Measurements from ENCODE around the gene IL22RA1. TPM values are rescaled to one million over a fixed set of nuclear protein-coding genes. Genes with fewer than 3 reads are reported as not detected.

Gene IL22RA1
- total RNA-seq, 2 experiments from 2014 or later, result not detected

DNA sequence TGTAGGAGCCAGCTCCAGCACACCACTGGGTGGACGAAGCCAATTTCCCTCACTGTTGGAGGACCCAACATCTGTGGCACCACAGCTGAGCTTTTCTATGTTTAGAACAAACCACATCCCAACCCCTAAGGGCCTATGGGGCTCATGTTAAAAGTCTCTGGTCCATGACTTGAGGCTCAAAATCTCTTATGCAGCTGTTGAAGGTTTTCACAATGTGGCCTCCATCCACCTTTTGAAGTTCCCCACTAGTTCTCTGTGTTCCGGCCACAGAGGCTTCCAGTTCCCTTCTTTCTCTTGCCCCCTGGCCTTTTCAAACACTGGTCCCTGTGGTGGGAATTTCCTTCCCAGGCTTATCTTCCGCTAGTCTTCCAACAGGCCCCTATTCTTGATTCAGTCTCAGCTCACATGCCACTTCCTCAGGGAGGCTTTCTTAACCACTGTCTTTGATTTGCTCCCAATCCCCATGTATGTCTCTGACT is 48.1 kb upstream of the IL22RA1 start:
- Histone ChIP-seq H3K36me3 (ENCODE audit: insufficient read depth, low read length) (peaks cover 7% of the 10 kb centered on the region; the same call in 1 of the 2 replicates), H3K4me1 (ENCODE audit: insufficient read depth, low read length, poor library complexity, severe bottlenecking) (peaks cover 67% of the 10 kb centered on the region), H3K27ac (ENCODE audit: low read depth, low read length, poor library complexity, severe bottlenecking) (peak overlapping the region; percentile 100), H3K9me2 (ENCODE audit: insufficient read depth, low read length) (no peaks in the 10 kb centered on the region), H3K4me2 (ENCODE audit: low read length) (peak overlapping the region; percentile 90), H2AFZ (ENCODE audit: low read length) (no peak overlapping the region), H3K79me2 (ENCODE audit: insufficient read depth, low read depth, low read length) (peaks cover 10% of the 10 kb centered on the region), H4K20me1 (ENCODE audit: insufficient read depth, low read length) (no peaks in the 10 kb centered on the region), H3K4me3 (ENCODE audit: low read depth, low read length, poor library complexity, severe bottlenecking) (peak overlapping the region; percentile 52), H3K9me3 (ENCODE audit: low read length) (no peaks in the 10 kb centered on the region)
- ChIA-PET POLR2A (interaction anchor here (0.5 to 3.4 kb wide), 11 partner anchors 8 to 631 kb away, joined by 3 to 29 read pairs (median 4); no protein-coding TSS in a partner anchor), CTCF (ENCODE audit: unreplicated experiment) (interaction anchor here (0.8 to 2.6 kb wide), 4 partner anchors 8 to 202 kb away, joined by 3 to 13 read pairs (median 4); no protein-coding TSS in a partner anchor)
- BruUV-seq (replicated peaks), result TSS peak; percentile 38
- intact Hi-C loops (cut with micrococcal nuclease; ENCODE audit: unreplicated experiment), result loop anchor here (2.0 to 5.0 kb wide), 3 partner anchors 40 to 556 kb away; partner anchors contain the start of genes CLIC4 and SRSF10
- TF ChIP-seq CTCF (conservative IDR thresholded peaks at IDR 0.05; ENCODE audit: low read length) (no peak), EZH2phosphoT487 (IDR thresholded peaks at IDR 0.05; ENCODE audit: borderline replicate concordance, low read depth, low read length) (no peak)
- DNase-seq (ENCODE audit: low spot score), result peak; percentile 98

DNA sequence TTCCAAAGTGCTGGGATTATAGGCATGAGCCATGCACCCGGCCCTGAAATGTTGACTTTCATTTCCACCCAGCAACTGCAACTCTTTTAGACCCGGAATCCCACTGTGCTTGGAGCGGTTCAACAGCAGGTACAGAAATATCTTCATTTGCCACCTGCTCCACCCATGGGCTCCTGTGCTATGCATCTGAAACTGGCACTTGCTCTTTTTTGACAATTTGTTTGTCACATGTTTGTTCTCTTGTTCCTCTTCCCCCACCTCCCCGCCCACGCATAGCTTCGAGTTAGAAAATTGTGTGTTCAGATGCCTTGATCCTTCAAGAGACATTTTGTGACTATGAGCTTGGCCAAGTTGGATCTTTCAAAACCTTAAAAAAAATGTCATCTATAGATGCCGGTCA is 46.6 kb upstream of the IL22RA1 start:
- Histone ChIP-seq H4K20me1 (ENCODE audit: insufficient read depth, low read length) (no peaks in the 10 kb centered on the region), H3K27ac (ENCODE audit: low read depth, low read length, poor library complexity, severe bottlenecking) (peak overlapping the region; percentile 100), H3K79me2 (ENCODE audit: insufficient read depth, low read depth, low read length) (peaks cover 25% of the 10 kb centered on the region), H2AFZ (ENCODE audit: low read length) (no peak overlapping the region; the same call in 1 of the 2 replicates), H3K9me3 (ENCODE audit: low read length) (no peaks in the 10 kb centered on the region), H3K4me2 (ENCODE audit: low read length) (peak overlapping the region; percentile 90), H3K36me3 (ENCODE audit: insufficient read depth, low read length) (peaks cover 15% of the 10 kb centered on the region), H3K4me3 (ENCODE audit: low read depth, low read length, poor library complexity, severe bottlenecking) (peak overlapping the region; percentile 52), H3K9me2 (ENCODE audit: insufficient read depth, low read length) (no peaks in the 10 kb centered on the region), H3K4me1 (ENCODE audit: insufficient read depth, low read length, poor library complexity, severe bottlenecking) (peaks cover 81% of the 10 kb centered on the region)
- ChIA-PET CTCF (ENCODE audit: unreplicated experiment) (interaction anchor here (0.6 to 2.6 kb wide), 3 partner anchors 10 to 204 kb away, joined by 3 to 13 read pairs (median 3); no protein-coding TSS in a partner anchor), POLR2A (interaction anchor here (0.8 to 3.4 kb wide), 10 partner anchors 9 to 346 kb away, joined by 3 to 29 read pairs (median 5); no protein-coding TSS in a partner anchor)
- no peak for TF ChIP-seq CTCF (conservative IDR thresholded peaks at IDR 0.05; ENCODE audit: low read length)
- no peak for TF ChIP-seq EZH2phosphoT487 (IDR thresholded peaks at IDR 0.05; ENCODE audit: borderline replicate concordance, low read depth, low read length)
- intact Hi-C loops (cut with micrococcal nuclease; ENCODE audit: unreplicated experiment), result loop anchor here (5.0 kb wide), 3 partner anchors 232 to 453 kb away; partner anchors contain the start of genes PNRC2, RCAN3 and SRRM1
- BruUV-seq (replicated peaks), result no TSS peak
- DNase-seq (ENCODE audit: low spot score), result peak; percentile 92
